Inferior parietal cortex (tissue), 1 donor: ENCODE measurements around the gene LAX1.

ENCODE experiments used
- DNase-seq: peaks from one replicate; pipeline ENCODE4 v3.0.0-alpha.2; 2016; ENCODE audit errors: extremely low spot score

The LAX1 gene

DNA sequence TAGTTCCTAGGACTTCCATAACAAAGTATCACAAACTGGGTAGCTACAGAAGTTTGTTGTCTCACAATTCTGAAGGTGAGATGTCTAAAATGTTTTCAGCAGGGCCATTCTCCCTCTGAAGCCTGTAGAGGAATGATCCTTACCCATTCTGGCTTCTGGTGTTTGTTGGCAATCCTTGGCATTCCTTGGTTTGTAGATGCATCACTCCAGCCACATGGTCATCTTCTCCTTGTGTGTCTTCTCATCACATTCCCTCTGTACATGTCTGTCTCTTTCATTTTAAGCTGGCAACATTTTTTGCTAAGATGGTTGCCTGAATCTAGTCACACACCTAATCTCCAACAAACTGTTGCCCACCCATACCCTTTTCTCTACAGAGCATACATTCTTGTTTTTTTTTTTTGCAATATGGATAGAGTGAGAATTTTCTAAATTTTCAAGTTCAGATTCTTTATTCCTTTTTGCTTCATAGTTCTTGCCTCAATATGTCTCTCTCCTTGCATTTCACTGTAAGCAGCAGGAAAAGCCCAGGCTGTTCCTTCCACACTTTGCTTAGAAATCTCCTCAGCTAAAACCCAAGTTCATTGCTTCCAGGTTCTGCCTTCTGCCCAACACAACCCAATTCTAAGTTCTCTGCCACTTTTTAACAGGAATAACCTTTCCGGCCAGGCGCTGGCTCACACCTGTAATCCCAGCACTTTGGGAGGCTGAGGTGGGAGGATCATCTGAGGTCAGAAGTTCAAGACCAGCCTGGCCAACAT, 48.8 kb downstream of the LAX1 start:
- no peak for DNase-seq

GRCh38 chr1:203818399-203818798, 53.4 kb downstream of the LAX1 start:
- DNase-seq: no peak

GRCh38 chr1:203823306-203823705, 58.3 kb downstream of the LAX1 start:
- DNase-seq: no peak
